Activated gamma-delta T cell treated with Interleukin-2 at 50 U/mL for 16 hours (primary cell): Measurements from ENCODE around the gene RNF166.

Experiments
- DNase-seq: peaks from one replicate; pipeline ENCODE4 v3.0.0-alpha.2; 2020

The RNF166 gene

GRCh38 chr16:88723507-88723887 lies 17.3 kb upstream of the RNF166 start:
- no peak for DNase-seq

- no peak for DNase-seq
These were observed 16.7 kb upstream of the RNF166 start for GRCh38 chr16:88722784-88723506.

- DNase-seq, result no peak
These were observed 15.9 kb upstream of the RNF166 start for GRCh38 chr16:88721815-88722755.

- DNase-seq, result no peak
These were observed 15.0 kb upstream of the RNF166 start for GRCh38 chr16:88721236-88721635.

- no peak for DNase-seq
These were observed 14.3 kb upstream of the RNF166 start for GRCh38 chr16:88720396-88720970.

GRCh38 chr16:88719933-88720296 lies 13.7 kb upstream of the RNF166 start:
- DNase-seq, result no peak

GRCh38 chr16:88719267-88719932 lies 13.2 kb upstream of the RNF166 start:
- no peak for DNase-seq

GRCh38 chr16:88718178-88718577 lies 12.0 kb upstream of the RNF166 start:
- no peak for DNase-seq

GRCh38 chr16:88716601-88717001 lies 10.4 kb upstream of the RNF166 start:
- DNase-seq, result no peak

- DNase-seq, result no peak
These were observed 10.0 kb upstream of the RNF166 start for GRCh38 chr16:88716201-88716600.

GRCh38 chr16:88715312-88716190 lies 9.3 kb upstream of the RNF166 start:
- DNase-seq, result no peak

- DNase-seq, result no peak
These were observed 8.5 kb upstream of the RNF166 start for GRCh38 chr16:88714420-88715302.

GRCh38 chr16:88713568-88714419 lies 7.6 kb upstream of the RNF166 start:
- DNase-seq, result no peak

GRCh38 chr16:88713054-88713453 lies 6.8 kb upstream of the RNF166 start:
- no peak for DNase-seq

GRCh38 chr16:88712362-88712979 lies 6.3 kb upstream of the RNF166 start:
- DNase-seq, result no peak

GRCh38 chr16:88711750-88712340 lies 5.6 kb upstream of the RNF166 start:
- no peak for DNase-seq

- no peak for DNase-seq
These were observed 4.3 kb upstream of the RNF166 start for GRCh38 chr16:88710556-88710955.

- no peak for DNase-seq
These were observed 988 bp upstream of the RNF166 start for GRCh38 chr16:88706965-88707826.
